ENCODE results near the gene KLK2. TPM values are rescaled to one million over a fixed set of nuclear protein-coding genes. Genes with fewer than 3 reads are reported as not detected.
"Not testable (repeated sequence)": the region's sequence is repeated elsewhere in the genome, so short reads cannot be mapped to it uniquely, and the experiment has no call there.

The KLK2 gene
- polyA plus RNA-seq, 6 donors from 2014 or later = 0.36 to 0.47 TPM; not detected in 4

DNA sequence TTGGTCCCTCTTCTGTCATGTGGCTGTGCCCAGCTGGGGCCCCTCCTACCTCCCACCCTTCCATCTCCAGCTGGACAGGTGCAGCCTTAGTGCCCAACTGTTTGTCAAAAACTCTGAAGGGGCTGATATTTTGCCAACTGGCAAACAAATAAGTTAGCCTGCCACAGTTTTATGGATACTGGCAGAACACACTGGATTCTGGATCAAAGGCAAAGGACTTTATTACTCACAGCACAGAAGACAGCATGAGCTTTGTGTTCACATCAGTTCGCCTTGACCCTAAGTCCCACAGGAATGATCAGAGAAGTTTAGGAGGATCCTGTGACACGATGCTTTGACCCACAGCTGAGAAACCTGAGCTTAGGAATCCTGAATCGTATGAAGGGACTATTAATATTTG, 16.4 kb downstream of the KLK2 start:
- peaks cover 0 to 4% of the 10 kb centered on the region in 2 donors for H3K36me3 Mint-ChIP-seq
- DNase-seq (no peak), ATAC-seq (ENCODE audit: low read depth in 2 of 2) (no peak)
- no peak overlapping the region for H3K4me3 Mint-ChIP-seq
- peaks cover 22 to 31% (median 25%) of the 10 kb centered on the region in 3 donors for H3K27me3 Mint-ChIP-seq
- H3K9me3 Mint-ChIP-seq = peaks cover 0 to 6% (median 4%) of the 10 kb centered on the region in 7 donors
- peaks cover 3 to 37% (median 13%) of the 10 kb centered on the region in 3 donors for H3K4me1 Mint-ChIP-seq
- no peak overlapping the region for H3K27ac Mint-ChIP-seq

DNA sequence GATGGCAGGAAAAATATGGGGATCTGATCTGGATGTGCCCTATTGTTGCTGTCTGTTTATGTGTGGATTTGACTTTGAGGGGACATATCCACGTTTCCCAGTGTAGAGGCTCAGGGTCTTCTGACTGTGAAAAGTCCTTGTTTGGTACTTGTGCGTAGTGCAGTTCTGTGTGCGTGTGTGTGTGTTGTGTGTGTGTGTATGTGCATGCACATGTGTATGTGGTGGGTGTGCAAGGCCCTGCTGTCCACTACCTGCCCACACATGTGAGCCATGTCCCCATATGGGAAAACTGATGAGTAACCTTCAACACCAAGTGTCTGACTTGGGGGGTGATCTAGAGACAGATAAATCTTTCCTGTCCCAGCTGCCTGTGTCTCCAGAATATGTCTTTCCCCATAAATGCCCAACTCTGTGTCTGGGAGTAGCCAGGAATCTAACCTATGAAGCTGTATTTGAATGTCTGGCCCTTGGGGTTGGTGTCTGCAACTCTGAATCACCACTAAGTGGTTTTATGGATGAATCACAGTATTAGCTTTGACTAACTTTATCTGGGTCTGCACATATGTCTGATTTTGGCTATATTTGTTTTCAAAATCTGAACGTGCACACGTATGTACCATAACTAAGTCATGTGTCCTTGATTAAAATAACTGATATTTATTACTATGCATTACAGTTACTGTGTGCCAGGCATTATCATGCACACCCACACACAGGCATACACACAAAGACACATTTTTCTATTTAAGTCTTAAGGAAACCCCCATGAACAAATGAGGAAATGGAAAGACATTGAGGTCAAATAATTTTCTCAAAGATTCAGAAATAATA, 17.4 kb downstream of the KLK2 start:
- Mint-ChIP-seq H3K9me3 (peaks cover 0 to 12% (median 7%) of the 10 kb centered on the region in 7 donors), H3K4me1 (peaks cover 3 to 46% (median 13%) of the 10 kb centered on the region in 3 donors), H3K4me3 (peak overlapping the region in 1 of 8 donors; percentile 16), H3K27ac (peak overlapping the region in 3 of 6 donors; percentile 71 to 89 (median 80)), H3K27me3 (peaks cover 16 to 30% (median 18%) of the 10 kb centered on the region in 3 donors), H3K36me3 (peaks cover 0 to 12% of the 10 kb centered on the region in 2 donors)
- ATAC-seq (ENCODE audit: low read depth in 2 of 2) (peak; percentile 66 to 76), DNase-seq (no peak)

- H3K4me1 Mint-ChIP-seq = peaks cover 3 to 50% (median 13%) of the 10 kb centered on the region in 3 donors
- H3K27ac Mint-ChIP-seq = peak overlapping the region in 4 of 6 donors; percentile 65 to 89 (median 78)
- H3K4me3 Mint-ChIP-seq = peak overlapping the region in 1 of 8 donors; percentile 23
- ATAC-seq (ENCODE audit: low read depth in 2 of 2) (no peak), DNase-seq (no peak)
- peaks cover 0 to 12% of the 10 kb centered on the region in 2 donors for H3K36me3 Mint-ChIP-seq
- peaks cover 12 to 24% (median 18%) of the 10 kb centered on the region in 3 donors for H3K27me3 Mint-ChIP-seq
- peaks cover 0 to 12% (median 7%) of the 10 kb centered on the region in 7 donors for H3K9me3 Mint-ChIP-seq
These were observed 18.0 kb downstream of the KLK2 start for GRCh38 chr19:50891253-50891625.

DNA sequence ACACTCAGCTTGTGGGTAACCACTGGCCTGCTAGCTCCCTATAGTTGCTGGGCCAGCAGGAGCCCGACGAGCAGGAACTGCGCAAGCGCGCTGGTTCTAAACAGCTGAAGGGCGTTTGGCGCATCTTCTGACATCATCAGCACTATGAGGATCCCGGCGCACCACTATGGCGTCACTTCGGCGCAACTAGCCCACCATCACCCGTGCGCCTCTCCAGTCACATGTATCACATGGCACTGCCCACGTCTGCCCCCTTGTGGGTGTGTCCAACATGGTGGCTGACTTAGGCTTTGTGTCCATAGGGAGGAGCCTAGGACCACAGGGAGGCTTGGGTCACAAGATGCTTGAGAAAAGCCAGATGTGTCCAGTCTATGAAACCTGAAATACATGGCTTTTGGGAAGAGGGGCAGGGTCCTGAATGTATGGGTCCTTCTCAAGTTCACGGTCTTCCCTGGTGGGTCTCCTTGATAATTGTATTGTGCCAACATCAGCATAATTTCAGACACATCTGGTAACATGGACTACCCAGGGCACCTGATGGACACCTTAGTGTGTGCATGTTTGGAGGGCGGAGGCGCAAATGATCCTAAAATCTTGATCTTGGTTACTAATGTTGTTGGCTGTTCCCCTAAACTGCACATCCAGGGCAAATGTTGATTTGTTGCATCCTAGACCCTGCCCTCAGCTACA, 20.0 kb downstream of the KLK2 start:
- Mint-ChIP-seq H3K27me3 (peaks cover 5 to 14% (median 8%) of the 10 kb centered on the region in 3 donors), H3K36me3 (peaks cover 0 to 12% of the 10 kb centered on the region in 2 donors), H3K4me1 (peaks cover 10 to 66% (median 20%) of the 10 kb centered on the region in 3 donors), H3K27ac (peak overlapping the region in 3 of 6 donors; percentile 32 to 64 (median 39)), H3K9me3 (peaks cover 0 to 12% (median 7%) of the 10 kb centered on the region in 7 donors), H3K4me3 (peak overlapping the region in 1 of 8 donors; percentile 67)
- DNase-seq = no peak
- ATAC-seq (ENCODE audit: low read depth in 2 of 2) = no peak

DNA sequence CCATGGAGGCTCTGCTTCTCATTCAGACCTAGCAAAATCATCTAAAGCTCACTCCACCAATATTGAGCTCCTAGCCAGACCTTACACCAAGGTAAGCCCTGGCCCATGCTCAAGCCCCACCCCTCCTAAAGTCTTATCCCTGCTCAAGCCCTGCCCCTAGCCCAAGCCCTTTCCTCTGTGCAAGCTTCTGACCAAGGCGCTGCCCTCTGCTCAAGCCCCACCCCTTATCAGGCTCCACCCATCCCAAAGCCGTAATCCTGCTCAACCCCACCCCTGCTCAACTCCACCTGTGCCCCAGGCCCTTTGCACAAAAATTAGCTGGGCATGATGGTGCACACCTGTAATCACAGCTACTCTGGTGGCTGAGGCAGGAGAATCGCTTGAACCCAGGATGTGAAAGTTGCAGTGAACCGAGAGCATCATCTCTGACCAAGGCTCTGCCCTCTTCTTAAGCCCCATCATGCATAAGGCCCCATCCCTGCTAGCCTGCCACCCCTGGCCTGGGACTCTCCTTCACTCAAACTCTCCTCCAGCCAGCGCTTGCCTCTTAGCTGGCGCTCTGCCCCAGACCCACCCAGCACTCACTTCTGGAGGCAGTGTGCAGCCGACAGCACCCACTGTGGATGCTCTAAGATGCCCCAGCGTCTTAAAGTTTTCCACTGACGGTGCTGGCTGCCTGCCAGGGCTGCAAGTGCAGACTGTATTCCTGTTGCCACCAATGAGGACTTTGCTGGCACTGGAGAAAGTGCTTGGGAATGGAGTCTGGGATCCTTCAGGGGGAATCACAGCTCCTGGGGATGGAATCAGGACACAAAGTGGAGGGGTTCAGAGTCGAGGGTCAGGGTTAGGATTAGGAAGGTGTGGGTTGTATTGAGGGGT, 21.5 kb downstream of the KLK2 start:
- peaks cover 0 to 12% of the 10 kb centered on the region in 2 donors for H3K36me3 Mint-ChIP-seq
- no peak overlapping the region for H3K4me3 Mint-ChIP-seq
- H3K9me3 Mint-ChIP-seq = peaks cover 0 to 12% (median 7%) of the 10 kb centered on the region in 7 donors
- peaks cover 0 to 17% (median 5%) of the 10 kb centered on the region in 3 donors for H3K27me3 Mint-ChIP-seq
- H3K4me1 Mint-ChIP-seq = peaks cover 10 to 71% (median 16%) of the 10 kb centered on the region in 3 donors
- DNase-seq (no peak), ATAC-seq (ENCODE audit: low read depth in 2 of 2) (no peak)
- H3K27ac Mint-ChIP-seq = peak overlapping the region in 2 of 6 donors; percentile 78 to 96

- peaks cover 0 to 12% of the 10 kb centered on the region in 2 donors for H3K36me3 Mint-ChIP-seq
- peaks cover 0 to 17% (median 5%) of the 10 kb centered on the region in 3 donors for H3K27me3 Mint-ChIP-seq
- peak overlapping the region in 1 of 8 donors; percentile 27 for H3K4me3 Mint-ChIP-seq
- H3K4me1 Mint-ChIP-seq = peaks cover 9 to 65% (median 9%) of the 10 kb centered on the region in 3 donors
- peaks cover 0 to 12% (median 7%) of the 10 kb centered on the region in 7 donors for H3K9me3 Mint-ChIP-seq
- ATAC-seq (ENCODE audit: low read depth in 2 of 2); DNase-seq: not testable (repeated sequence)
- H3K27ac Mint-ChIP-seq = peak overlapping the region; percentile 31 to 96 (median 90)
These were observed 22.9 kb downstream of the KLK2 start for GRCh38 chr19:50896089-50896590.

DNA sequence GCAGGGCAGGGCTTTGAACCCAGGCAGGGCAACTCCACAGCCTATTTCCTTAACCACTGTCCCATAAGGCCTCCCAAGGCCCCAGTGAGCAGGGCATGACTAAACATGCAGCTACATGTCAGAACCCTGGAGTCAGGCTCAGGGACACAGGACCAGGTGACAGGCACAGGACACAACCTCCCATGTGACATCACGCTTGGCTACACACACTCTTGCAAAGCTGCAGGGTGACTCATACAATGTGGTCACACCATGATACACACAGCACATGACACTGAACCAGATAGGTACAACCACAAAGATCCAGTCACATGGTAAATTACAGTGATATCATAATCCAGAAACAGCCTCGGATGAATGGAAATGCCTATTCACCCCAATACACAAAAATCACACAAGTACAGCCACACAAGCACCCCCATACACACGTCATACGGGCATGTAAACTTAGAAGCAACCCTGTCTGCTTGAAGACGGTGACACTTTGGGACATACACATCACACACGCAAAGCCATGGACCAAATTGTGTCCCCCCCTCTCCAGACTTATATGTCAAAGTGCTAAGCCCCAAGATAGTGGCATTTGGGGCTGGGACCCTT, 23.5 kb downstream of the KLK2 start:
- peaks cover 0 to 12% (median 7%) of the 10 kb centered on the region in 7 donors for H3K9me3 Mint-ChIP-seq
- peak overlapping the region; percentile 31 to 96 (median 90) for H3K27ac Mint-ChIP-seq
- peak overlapping the region in 4 of 8 donors; percentile 6 to 27 (median 24) for H3K4me3 Mint-ChIP-seq
- DNase-seq (peak; percentile 56), ATAC-seq (ENCODE audit: low read depth in 2 of 2) (peak; percentile 89 to 90)
- peaks cover 0 to 12% of the 10 kb centered on the region in 2 donors for H3K36me3 Mint-ChIP-seq
- H3K27me3 Mint-ChIP-seq = peaks cover 5 to 17% (median 8%) of the 10 kb centered on the region in 3 donors
- H3K4me1 Mint-ChIP-seq = peaks cover 7 to 60% (median 9%) of the 10 kb centered on the region in 3 donors

- H3K9me3 Mint-ChIP-seq = peaks cover 0 to 12% (median 7%) of the 10 kb centered on the region in 7 donors
- H3K27me3 Mint-ChIP-seq = peaks cover 5 to 17% (median 8%) of the 10 kb centered on the region in 3 donors
- peaks cover 0 to 12% of the 10 kb centered on the region in 2 donors for H3K36me3 Mint-ChIP-seq
- no peak for DNase-seq
- peak; percentile 40 to 49 for ATAC-seq (ENCODE audit: low read depth in 2 of 2)
- peaks cover 7 to 55% (median 9%) of the 10 kb centered on the region in 3 donors for H3K4me1 Mint-ChIP-seq
- peak overlapping the region; percentile 5 to 96 (median 88) for H3K27ac Mint-ChIP-seq
- peak overlapping the region in 2 of 8 donors; percentile 6 to 25 for H3K4me3 Mint-ChIP-seq
These were observed 24.0 kb downstream of the KLK2 start for GRCh38 chr19:50897191-50897607.

- Mint-ChIP-seq H3K36me3 (peaks cover 0 to 12% of the 10 kb centered on the region in 2 donors), H3K4me3 (peak overlapping the region in 1 of 8 donors; percentile 12), H3K4me1 (peaks cover 7 to 51% (median 9%) of the 10 kb centered on the region in 3 donors), H3K27me3 (peaks cover 5 to 17% (median 8%) of the 10 kb centered on the region in 3 donors), H3K9me3 (peaks cover 0 to 12% (median 7%) of the 10 kb centered on the region in 7 donors), H3K27ac (peak overlapping the region in 5 of 6 donors; percentile 0 to 96 (median 90))
- ATAC-seq (ENCODE audit: low read depth in 2 of 2) (no peak), DNase-seq (no peak)
These were observed 24.4 kb downstream of the KLK2 start for GRCh38 chr19:50897612-50898011.

- Mint-ChIP-seq H3K36me3 (peaks cover 0 to 12% of the 10 kb centered on the region in 2 donors), H3K4me1 (peaks cover 7 to 50% (median 9%) of the 10 kb centered on the region in 3 donors), H3K4me3 (peak overlapping the region in 1 of 8 donors; percentile 12), H3K9me3 (peaks cover 0 to 12% (median 7%) of the 10 kb centered on the region in 7 donors), H3K27me3 (peaks cover 5 to 17% (median 8%) of the 10 kb centered on the region in 3 donors), H3K27ac (peak overlapping the region in 4 of 6 donors; percentile 0 to 96 (median 68))
- ATAC-seq (ENCODE audit: low read depth in 2 of 2) (no peak), DNase-seq (no peak)
These were observed 24.8 kb downstream of the KLK2 start for GRCh38 chr19:50898018-50898417.

- Mint-ChIP-seq H3K4me3 (no peak overlapping the region), H3K27ac (peak overlapping the region in 1 of 6 donors; percentile 80), H3K9me3 (peaks cover 0 to 9% (median 5%) of the 10 kb centered on the region in 7 donors), H3K4me1 (peaks cover 7 to 45% (median 9%) of the 10 kb centered on the region in 3 donors), H3K36me3 (peaks cover 0 to 9% of the 10 kb centered on the region in 2 donors), H3K27me3 (peaks cover 5 to 17% (median 8%) of the 10 kb centered on the region in 3 donors)
- DNase-seq (no peak), ATAC-seq (ENCODE audit: low read depth in 2 of 2) (no peak)
These were observed 26.3 kb downstream of the KLK2 start for GRCh38 chr19:50899569-50899968.
